A549 treated with CpdA at 1 μM for 4 hours (cell line): ENCODE results near the gene AARSD1. TPM values are rescaled to one million over a fixed set of nuclear protein-coding genes. Genes with fewer than 3 reads are reported as not detected.

Experiments used
- total RNA-seq: library from RNA; stranded (reverse); fragments of 200-300 nt; extraction: Qiagen RNA extraction; gene quantifications from 5 replicates; pipeline ENCODE4 v1.2.3, GENCODE V29; 2022; ENCODE audit warnings: low read depth

AARSD1 gene
- total RNA-seq, result 51.5 to 58.5 TPM (median 55.3 TPM) in 5 replicates

DNA sequence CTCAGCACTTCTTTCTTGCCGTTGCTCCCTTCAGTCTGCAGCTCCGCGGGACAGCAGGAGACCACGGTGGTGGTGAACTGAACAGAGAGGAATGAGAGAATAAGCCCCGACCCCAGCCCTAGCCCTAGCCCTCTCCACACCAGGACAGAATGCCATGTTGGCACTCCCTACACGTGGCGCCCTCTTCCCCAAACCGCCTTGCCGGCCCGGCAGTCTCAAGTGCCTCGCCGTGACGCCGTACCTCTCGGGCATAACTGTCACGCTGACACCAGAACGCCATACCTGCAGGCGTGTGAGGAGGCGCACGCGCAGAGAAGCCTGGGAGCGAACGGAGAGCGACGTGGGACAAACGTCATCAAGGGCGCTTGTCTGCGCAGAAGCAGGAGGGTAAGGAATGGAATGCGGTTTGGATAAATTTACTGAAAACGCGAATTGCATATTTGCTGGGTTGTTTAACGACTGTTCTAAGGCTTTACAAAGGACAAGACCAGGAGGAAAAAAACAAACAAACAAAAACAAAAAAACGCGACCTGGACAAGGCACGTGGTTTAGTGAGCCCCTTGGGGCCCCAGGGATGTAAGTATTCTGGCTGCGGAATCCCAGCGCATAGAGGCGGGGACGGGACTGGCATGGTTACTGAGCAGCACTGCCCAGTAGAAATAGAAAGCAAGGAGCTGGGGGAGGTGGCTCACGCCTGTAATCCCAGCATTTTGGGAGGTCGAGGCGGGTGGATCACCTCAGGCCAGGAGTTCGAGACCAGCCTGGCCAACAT, at the start of gene AARSD1:
Gene AARSD1, minus strand, starts transcription at position 294 of the 772 bp plus-strand sequence. Its CDS starts 14 bp downstream, at position 280.

GRCh38 chr17:43006639-43007551, 42.6 kb upstream of the AARSD1 start, which contains the start of gene IFI35:
TSS of gene IFI35 (plus strand) at chr17:43006784. CDS start at chr17:43006948, 164 bp downstream.

DNA sequence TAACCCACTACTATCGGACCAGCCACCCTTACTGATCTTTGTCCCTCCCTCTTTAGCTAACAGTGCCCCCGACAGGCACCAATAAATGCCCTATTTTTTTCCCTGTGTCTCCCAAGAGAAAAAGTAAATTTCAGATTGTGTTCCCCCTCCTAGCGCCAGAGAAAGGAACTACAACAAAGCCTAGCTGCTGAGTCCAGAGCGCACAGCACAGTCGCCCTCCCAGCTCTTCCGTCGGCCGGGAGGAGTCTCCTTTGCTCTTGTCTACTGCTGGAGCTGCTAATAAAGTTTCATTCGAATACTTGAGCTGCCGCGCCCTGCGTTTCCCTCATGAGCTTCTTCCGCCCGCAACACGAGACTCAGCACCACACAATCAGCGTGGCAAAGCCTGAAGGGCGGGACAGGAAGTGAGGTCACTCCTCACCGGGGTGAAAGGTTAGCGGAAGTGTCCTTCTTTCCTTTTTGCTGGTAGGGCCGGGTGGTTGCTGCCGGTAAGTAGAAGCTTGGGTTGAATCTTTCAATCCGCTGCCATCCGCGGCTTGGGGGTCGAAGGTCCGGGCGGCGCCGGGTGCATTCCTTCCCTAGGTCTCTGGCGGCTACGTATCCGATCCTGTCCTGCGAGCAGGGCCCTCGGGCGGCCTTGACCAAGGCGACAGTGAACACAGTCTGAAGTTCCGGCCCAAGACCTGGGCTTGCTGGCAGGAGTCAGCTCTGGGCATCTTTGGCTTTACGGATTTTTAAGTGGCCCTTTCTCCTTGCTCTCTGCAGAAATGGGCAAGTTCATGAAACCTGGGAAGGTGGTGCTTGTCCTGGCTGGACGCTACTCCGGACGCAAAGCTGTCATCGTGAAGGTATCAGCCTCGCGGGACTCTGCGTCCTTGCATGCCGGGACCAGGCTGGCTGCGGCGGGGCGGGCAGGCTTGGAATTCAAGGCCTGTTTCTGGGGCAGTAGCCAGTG, 34.0 kb upstream of the AARSD1 start, which contains the start of gene RPL27:
Gene RPL27, plus strand, starts transcription at position 436 of the 955 bp plus-strand sequence. Its CDS starts 332 bp downstream, at position 768.

GRCh38 chr17:42980274-42980765, 16.1 kb upstream of the AARSD1 start, which contains the start of gene RUNDC1:
TSS of gene RUNDC1 (plus strand) at chr17:42980565. CDS start at chr17:42980577, 12 bp downstream.

GRCh38 chr17:42979511-42980273, 15.4 kb upstream of the AARSD1 start, which contains the start of gene PTGES3L:
TSS of gene PTGES3L (minus strand) at chr17:42980080. CDS start at chr17:42980053, 27 bp downstream.

Other genes starting within 250 kb of the AARSD1 start
- gene EZH1, start 219.4 kb downstream of the AARSD1 start, total RNA-seq, result 8.1 to 12.6 TPM (median 11.6 TPM) in 5 replicates
- 0.65 to 1.3 TPM (median 0.99 TPM) in 5 replicates for gene RAMP2, start 203.2 kb downstream of the AARSD1 start, total RNA-seq
- 126 to 132 TPM (median 128 TPM) in 5 replicates for gene VPS25, start 191.0 kb downstream of the AARSD1 start, total RNA-seq
- 0.92 to 2.0 TPM (median 1.3 TPM) in 5 replicates for gene WNK4, start 183.8 kb downstream of the AARSD1 start, total RNA-seq
- gene COA3, start 165.8 kb downstream of the AARSD1 start, total RNA-seq, result 118 to 141 TPM (median 138 TPM) in 5 replicates
- gene CNTD1, start 165.6 kb downstream of the AARSD1 start, total RNA-seq, result 0.08 to 0.27 TPM (median 0.25 TPM) in 3 of 5 replicates, not detected in the others
- 76.8 to 105 TPM (median 80.9 TPM) in 5 replicates for gene BECN1, start 140.2 kb downstream of the AARSD1 start, total RNA-seq
- 225 to 304 TPM (median 243 TPM) in 5 replicates for gene PSME3, start 131.1 kb downstream of the AARSD1 start, total RNA-seq
- 1.4 to 3.0 TPM (median 2.0 TPM) in 5 replicates for gene AOC2, start 119.9 kb downstream of the AARSD1 start, total RNA-seq
- 0.97 to 2.1 TPM (median 1.0 TPM) in 5 replicates for gene AOC3, start 113.3 kb downstream of the AARSD1 start, total RNA-seq
- not detected in 5 replicates for gene G6PC1, start 63.7 kb downstream of the AARSD1 start, total RNA-seq
- 0.55 to 0.99 TPM (median 0.84 TPM) in 5 replicates for gene PTGES3L, start 15.6 kb upstream of the AARSD1 start, total RNA-seq
- gene RUNDC1, start 16.1 kb upstream of the AARSD1 start, total RNA-seq, result 19.6 to 21.7 TPM (median 20.3 TPM) in 5 replicates
- gene RPL27, start 34.0 kb upstream of the AARSD1 start, total RNA-seq, result 2,853 to 3,460 TPM (median 3,163 TPM) in 5 replicates
- 17.3 to 19.5 TPM (median 17.9 TPM) in 5 replicates for gene IFI35, start 42.3 kb upstream of the AARSD1 start, total RNA-seq
- gene VAT1, start 57.9 kb upstream of the AARSD1 start, total RNA-seq, result 202 to 235 TPM (median 227 TPM) in 5 replicates
- gene RND2, start 60.8 kb upstream of the AARSD1 start, total RNA-seq, result 0.13 to 0.24 TPM (median 0.15 TPM) in 5 replicates
- gene BRCA1, start 160.9 kb upstream of the AARSD1 start, total RNA-seq, result 23.2 to 32.9 TPM (median 27.6 TPM) in 5 replicates
- 35.9 to 52.1 TPM (median 44.9 TPM) in 5 replicates for gene NBR1, start 206.8 kb upstream of the AARSD1 start, total RNA-seq
- 0.85 to 1.6 TPM (median 1.1 TPM) in 5 replicates for gene TMEM106A, start 247.4 kb upstream of the AARSD1 start, total RNA-seq